Measurements from ENCODE around the gene PDE4DIP.
"Not testable (repeated sequence)": the region's sequence is repeated elsewhere in the genome, so short reads cannot be mapped to it uniquely, and the experiment has no call there.

PDE4DIP gene

DNA sequence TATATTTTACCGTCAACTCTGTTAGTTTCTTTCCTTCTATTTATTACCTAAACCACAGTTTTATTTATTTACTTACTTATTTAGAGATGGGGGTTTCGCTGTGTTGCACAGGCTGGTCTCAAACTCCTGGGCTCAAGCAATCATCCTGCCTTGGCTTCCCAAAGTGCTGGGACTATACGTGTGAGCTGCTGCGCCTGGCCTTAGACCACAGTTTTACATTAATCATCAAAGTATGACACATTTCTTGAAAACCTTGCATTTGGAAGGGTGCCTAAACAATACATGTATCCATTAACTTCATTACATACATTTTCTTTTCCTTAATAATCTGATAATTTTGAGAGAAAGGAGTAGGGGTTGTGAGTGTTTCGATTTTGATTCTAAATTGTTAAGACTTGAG is 124.9 kb downstream of the PDE4DIP start:
- in situ Hi-C loops (cut with MboI; ENCODE audit: low sequenced_read_pairs) = not testable (repeated sequence)

DNA sequence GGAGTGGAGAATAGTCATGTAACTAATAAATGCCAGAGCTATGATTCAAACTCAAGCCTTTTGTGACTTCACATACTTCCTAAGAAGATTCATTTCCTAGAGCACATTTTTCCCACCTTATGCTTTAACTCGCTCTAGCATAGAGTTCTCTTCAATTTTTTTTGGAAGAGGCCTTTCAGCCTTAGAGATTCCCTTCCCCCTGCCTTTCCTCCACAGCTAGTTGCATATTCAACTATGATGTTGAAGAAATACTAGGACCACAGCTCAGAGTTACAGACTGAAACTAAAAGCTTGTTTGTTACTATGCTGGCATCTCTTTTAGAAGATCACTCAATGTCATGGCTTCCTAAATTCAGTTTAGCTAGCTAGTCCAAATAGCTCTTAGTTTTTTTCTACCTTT is 131.2 kb downstream of the PDE4DIP start:
- in situ Hi-C loops (cut with MboI; ENCODE audit: low sequenced_read_pairs) = not testable (repeated sequence)

DNA sequence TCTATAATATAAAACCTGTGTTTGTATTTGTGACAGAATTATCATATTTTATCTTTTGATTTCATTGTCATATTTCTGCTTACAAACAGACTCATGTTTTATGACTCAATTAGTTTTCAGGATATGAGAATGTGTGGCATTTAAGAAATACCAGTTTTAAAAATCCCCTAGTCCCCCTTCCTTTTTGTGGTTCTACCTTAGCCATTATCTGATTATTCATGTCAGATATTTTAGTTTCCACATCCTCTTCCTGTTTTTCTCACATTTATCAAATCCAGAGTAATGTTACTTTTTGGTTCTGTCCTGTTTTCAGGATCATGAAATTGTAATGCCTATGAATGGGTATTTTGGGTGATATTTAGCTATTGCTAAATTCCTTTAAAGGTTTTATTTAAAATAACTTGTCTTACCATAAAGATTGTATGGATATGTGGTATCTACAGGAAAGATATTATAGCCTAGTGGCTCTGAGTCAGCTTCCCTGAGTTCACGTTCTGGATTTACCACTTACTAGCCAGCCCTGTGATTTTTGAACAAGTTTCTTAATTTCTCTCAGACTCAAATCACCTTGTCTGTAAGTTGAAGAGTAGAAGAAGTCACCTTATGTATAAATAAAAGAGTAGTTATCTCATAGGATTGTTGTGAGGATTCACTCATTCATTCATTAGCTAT is 131.8 kb downstream of the PDE4DIP start:
- in situ Hi-C loops (cut with MboI; ENCODE audit: low sequenced_read_pairs) = not testable (repeated sequence)

DNA sequence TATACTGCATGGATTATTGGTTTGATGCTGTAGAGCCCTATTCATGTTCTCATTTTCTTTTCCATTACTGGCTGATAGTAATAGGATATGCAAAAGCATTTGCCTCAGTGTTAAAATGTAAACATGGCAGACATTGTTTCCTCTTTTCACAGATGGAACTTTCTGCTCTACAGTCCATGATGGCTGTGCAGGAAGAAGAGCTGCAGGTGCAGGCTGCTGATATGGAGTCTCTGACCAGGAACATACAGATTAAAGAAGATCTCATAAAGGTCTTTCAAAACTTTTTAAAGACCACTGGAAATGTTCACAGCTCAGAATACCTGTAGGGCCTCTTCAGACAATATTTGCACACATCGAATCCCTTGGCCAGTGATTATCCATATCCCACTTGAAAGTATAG is 133.6 kb downstream of the PDE4DIP start:
- in situ Hi-C loops (cut with MboI; ENCODE audit: low sequenced_read_pairs) = not testable (repeated sequence)

DNA sequence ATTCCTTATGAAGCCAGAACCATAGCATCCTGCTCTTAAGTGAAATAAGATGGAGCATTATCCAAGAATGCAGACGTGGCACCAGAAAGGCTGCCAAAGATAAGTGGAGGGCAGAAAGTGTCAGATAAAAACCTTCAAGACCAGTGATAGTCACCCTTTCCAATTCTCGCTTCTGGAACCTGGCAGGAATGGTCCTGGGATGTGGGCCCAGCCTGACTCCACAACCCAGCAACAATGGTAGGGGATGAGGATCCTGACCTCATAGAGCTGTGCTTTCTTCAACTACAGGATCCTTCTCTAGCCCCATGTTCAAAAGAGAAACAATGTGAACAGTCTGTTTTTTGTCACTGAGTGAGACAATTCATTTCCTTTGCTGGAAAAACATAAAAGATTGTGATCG is 145.2 kb downstream of the PDE4DIP start:
- in situ Hi-C loops (cut with MboI; ENCODE audit: low sequenced_read_pairs) = not testable (repeated sequence)

DNA sequence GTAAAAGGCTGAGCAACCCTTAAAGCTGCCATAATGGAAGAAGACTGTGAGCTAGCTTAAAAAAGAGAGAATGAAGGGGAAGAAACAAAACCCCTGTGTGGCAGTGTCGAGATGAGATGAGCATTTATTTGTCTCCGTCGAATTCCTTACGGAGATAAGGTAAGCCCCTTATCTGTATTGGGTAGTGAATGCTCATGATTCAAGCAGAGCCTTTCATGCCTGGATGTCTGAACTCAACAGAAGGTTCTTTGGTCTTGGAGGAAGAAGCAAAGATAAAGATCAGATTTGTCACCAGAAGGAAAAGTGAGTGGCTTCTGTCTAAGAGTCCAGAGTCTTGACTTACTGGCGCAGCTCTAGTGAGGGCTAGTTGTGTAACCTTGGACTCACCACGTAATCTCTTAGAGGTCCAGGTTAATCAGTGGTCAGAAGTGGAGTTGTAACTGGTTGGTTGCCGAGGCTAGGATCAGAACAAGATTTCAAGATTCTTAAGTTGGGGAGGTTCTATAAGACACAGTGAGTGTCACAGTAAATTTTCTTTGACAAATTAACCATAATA is 146.1 kb downstream of the PDE4DIP start:
- in situ Hi-C loops (cut with MboI; ENCODE audit: low sequenced_read_pairs) = not testable (repeated sequence)

DNA sequence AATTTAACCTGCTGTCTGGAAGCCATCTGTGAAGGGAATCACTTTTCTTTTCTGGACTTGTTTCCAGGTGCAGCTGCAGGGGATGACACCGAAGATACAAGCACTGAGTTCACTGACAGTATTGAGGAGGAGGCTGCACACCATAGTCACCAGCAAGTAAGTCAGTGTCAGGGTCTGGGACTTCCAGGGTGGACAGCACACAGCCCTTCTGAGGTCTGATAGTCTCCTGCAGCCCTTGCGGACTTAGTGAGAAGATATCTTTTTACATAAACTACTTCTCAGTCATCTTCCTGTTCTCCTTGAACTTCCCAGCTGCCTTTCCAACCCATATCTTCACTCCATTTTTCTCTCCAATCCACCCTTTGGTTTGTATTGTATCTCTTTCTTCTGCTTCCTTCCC is 147.6 kb downstream of the PDE4DIP start:
- in situ Hi-C loops (cut with MboI; ENCODE audit: low sequenced_read_pairs) = not testable (repeated sequence)

DNA sequence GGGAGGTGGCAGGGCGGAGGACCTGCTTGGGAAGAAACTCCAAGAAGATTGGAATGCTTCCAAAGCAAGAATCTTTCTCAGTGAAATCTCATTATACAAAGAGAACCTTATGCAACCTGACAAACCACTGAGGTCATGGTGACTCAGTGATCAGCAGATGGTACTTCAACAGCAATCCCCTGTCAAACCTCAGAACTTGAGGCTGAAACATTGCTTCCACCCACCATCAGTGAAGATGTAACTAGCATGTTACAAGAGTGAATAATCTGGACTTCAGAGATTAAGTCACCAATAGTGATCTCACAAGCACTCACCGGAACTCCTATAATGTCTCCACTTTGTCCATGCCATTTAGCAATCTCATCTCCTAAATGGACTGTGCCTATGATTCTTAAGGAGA is 148.1 kb downstream of the PDE4DIP start:
- in situ Hi-C loops (cut with MboI; ENCODE audit: low sequenced_read_pairs) = not testable (repeated sequence)

DNA sequence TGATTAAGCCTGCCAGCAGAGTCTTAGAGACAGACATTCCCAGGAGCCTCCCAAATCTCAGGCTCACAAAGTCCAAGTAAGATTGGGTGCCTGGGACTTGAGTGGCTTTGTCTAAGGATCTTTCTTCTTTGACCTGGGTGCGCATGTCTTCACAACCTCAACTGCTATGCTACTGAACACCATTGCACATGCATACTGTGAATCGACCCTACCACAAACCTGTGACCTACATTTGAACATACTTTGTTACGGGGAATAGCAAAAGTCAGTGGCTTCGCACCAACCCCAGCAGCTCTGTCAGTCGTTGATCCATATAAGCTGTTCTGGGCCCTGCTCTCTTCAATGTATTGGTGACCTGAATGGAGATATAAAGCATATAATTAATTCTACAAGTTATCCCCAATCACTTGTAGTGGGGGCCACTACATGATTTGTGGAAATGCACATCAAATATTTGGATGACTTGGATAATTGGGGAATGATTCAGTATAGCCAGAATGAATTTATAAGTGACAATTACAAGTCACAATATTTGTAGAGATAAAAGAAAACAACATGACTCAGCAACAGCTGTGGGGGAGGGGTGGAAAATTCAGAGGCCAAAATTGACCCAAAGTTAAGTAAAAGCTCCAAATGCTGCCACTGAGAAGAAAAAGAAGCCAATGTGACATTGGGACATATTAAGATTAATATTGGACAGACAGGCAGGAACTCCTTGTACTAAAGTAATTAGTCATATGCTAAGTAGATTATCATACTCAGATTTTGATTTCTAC is 152.4 kb downstream of the PDE4DIP start:
- in situ Hi-C loops (cut with MboI; ENCODE audit: low sequenced_read_pairs) = not testable (repeated sequence)

DNA sequence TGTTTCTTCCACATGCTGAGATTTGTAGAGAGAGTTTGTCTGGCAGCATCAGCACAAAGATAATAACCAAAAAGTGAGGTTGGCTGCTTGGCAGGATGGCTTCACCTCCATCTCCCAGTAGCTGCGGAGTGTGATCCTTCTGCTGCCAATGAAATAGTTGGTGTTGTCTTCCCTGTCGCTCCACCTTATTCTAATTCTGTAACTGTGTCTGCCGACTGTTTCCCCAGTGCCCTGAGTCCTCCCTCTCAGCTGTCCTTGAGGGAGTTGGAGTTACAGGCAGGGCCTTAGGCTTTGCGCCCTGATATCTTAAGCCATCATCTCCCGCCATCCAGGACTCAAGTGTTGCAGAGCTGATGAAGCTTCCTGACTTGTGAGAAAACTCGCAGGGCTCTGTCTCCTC is 153.2 kb downstream of the PDE4DIP start:
- in situ Hi-C loops (cut with MboI; ENCODE audit: low sequenced_read_pairs) = not testable (repeated sequence)

DNA sequence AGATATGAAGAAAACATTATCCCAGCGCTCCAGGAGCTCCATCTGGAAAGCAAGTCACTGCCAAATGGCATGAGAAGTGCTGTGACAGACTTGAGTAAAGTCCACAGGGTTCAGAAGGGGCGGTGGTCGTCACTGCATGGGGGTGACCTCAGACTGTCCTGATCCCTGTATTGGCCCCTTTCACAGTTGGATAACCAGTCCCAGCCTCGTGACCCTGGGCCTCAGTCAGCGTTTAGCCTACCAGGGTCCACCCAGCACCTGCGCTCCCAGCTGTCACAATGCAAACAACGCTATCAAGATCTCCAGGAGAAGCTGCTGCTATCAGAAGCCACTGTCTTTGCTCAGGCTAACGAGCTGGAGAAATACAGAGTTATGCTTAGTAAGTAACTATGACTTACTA is 158.4 kb downstream of the PDE4DIP start:
- in situ Hi-C loops (cut with MboI; ENCODE audit: low sequenced_read_pairs) = not testable (repeated sequence)

DNA sequence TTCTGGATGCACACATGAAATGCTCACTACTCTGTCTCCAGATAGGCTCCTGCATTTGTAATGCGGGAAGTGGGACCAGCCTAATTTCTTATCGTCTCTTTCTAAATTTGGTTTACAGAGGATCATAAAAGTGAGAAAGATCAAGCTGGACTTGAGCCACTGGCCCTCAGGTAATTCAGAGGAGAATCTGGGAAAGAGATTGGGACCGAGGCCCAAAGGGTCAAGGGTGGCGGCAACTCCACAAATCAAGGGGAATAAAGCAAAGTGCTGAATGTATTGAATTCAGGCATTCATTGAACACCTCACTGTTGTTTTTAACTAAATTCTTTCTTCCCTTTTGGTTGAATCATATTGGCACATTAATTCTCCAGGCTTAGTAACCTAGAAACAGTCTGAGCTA is 164.1 kb downstream of the PDE4DIP start:
- in situ Hi-C loops (cut with MboI; ENCODE audit: low sequenced_read_pairs) = not testable (repeated sequence)

DNA sequence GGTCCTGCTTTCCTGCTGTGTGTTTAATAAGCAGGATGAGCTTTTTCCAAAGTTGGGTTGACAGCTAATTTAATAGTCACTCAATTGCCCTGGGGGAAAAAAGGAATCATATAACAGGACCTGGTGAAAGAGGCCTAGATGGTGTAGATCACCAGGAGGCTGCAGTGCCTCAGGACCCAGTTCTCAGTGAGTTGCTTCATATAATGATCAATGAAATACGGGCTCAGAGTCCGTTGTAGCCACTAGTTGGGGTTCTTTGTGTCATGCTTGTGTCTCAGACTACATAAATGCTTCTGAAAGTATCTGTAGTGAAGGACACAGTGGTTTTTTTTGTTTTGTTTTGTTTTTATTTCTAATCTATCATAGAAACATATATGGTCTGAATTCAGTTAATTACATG is 164.5 kb downstream of the PDE4DIP start:
- in situ Hi-C loops (cut with MboI; ENCODE audit: low sequenced_read_pairs) = not testable (repeated sequence)

DNA sequence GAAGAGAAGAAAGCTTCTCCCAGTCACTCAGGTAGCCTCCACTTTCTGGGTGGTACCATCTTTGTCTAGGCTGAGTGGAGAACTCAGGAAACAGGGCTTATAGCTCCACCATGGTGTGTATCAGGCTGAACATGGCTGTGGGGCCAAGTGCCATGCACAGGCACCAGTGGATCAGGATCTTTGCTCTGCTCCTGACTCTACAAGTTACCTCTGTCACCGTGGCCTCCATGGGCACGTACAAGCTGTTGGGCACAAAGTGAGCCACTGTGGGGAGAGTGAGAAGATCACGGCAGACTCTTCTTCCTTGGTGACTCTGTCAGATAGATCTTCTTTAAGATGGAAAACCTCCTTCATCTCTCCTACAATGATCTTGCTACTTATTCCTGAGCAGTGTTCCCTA is 165.5 kb downstream of the PDE4DIP start:
- in situ Hi-C loops (cut with MboI; ENCODE audit: low sequenced_read_pairs) = not testable (repeated sequence)

DNA sequence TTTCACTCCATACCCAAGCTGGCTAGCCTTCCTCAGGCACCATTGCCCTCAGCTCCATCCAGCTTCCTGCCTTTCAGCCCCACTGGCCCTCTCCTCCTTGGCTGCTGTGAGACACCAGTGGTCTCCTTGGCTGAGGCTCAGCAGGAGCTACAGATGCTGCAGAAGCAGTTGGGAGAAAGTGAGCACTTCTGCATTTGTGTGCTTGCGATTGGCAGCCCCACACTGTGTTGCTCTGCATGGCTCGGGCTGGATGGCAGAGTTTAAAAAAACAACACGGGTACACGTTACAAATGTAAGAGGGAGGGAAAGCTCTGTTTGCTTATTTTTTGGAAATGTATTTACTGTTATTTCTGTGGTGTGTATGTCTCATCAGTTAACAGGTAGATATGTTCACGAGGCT is 168.4 kb downstream of the PDE4DIP start:
- in situ Hi-C loops (cut with MboI; ENCODE audit: low sequenced_read_pairs) = not testable (repeated sequence)

DNA sequence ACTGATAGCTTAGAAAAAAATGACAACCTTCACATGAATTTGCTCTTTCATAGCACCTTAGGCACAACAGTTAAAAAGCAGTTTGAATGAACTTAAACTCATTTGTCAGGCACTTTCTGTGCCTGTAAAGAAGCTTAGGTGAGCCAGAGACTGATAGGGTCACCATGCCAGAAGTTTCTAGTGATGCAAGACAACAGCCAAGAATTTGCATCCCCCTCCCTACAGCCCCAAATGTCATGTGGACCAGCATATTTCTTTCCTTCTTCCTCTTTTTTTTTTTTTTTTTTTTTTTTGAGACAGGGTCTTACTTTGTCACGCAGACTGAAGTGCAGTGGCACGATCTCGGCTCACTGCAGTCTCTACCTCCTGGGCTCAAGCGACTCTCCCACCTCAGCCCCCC is 169.3 kb downstream of the PDE4DIP start:
- in situ Hi-C loops (cut with MboI; ENCODE audit: low sequenced_read_pairs) = not testable (repeated sequence)

DNA sequence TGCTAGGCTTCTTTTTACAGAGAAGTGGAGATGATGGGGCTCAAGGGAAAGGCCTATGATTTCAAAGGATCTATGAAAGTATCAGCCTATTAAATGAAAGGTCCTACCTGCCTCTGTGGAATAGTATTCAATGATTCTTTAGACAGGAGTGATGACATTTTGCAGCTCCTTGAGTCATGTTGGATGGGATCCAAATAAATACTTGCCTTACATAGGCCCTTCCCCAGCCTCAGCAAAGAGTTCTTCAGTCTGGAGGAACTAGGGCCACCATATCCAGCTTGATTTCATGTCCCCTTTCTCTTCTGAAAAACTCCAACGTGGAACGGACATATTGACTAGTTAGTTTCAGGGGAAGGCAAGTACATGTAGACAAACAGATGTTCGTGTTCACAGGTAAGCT is 171.3 kb downstream of the PDE4DIP start:
- in situ Hi-C loops (cut with MboI; ENCODE audit: low sequenced_read_pairs) = not testable (repeated sequence)

DNA sequence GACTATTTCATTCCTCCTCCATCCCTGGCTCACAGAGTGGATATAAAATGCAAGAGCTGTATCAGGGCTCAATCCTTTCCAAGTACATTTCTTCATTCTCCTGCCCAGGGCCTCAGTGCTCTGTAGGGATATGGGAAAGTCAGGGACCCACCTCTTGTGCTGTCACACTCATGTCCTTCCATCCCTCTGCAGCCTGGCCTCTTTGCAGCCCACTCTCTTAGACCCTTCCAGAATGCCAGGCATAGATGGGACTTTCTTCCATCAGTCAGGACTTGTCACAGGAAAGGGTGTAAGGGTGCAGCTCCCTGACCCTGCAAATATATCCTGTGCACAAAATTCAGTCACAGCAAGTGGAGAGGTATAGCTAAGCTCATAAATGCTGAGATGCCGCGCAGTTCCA is 172.4 kb downstream of the PDE4DIP start:
- in situ Hi-C loops (cut with MboI; ENCODE audit: low sequenced_read_pairs) = not testable (repeated sequence)

DNA sequence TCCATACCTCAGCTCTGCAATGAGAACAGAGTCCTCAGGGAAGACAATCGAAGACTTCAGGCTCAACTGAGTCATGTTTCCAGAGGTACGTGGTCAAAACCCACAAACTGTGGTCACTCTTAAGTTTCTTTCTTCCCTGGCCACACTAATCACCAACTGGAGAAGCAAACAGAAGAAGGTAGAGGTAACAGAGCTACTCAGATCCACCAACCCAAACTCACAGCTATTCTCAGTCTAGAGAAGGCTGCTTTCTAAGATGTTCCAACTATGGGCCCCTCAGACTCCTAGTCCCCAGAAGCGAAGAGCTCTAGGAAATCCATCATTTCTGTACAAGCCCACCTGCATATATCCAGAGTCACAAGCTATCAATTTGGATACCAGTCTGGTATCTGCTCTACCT is 174.3 kb downstream of the PDE4DIP start:
- in situ Hi-C loops (cut with MboI; ENCODE audit: low sequenced_read_pairs) = not testable (repeated sequence)

DNA sequence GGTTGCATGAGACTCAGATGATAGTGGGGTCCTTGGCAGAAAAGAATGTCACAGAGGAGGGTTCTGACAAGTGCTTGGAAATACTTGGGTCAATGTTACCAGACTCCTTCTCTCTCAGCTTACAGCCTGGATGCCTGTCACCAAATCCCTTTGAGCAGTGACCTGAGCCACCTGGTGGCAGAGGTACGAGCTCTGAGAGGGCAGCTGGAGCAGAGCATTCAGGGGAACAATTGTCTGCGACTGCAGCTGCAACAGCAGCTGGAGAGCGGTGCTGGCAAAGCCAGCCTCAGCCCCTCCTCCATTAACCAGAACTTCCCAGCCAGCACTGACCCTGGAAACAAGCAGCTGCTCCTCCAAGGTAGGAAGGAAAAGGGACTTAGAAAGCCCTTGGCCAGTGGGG is 180.1 kb downstream of the PDE4DIP start:
- in situ Hi-C loops (cut with MboI; ENCODE audit: low sequenced_read_pairs) = not testable (repeated sequence)

DNA sequence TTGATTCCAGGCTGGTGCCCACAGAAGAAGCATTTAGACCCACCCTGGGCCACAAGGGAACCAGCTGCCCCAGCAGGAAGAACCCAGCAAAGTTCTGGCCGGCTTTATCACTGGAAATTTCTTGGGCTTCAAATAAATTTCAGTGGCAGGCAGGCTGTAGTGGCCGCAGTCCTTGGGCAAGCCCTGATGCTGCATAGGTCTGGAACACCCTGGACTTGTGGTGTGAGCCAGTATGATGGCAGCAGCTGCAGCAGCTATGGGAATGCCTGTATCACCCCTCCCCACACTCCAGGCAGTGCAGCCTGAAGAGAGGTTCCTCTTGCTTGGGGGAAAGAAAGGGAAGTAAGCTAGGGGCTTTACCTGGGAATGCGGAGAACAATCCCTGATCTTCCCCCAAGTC is 189.7 kb downstream of the PDE4DIP start:
- in situ Hi-C loops (cut with MboI; ENCODE audit: low sequenced_read_pairs) = not testable (repeated sequence)

DNA sequence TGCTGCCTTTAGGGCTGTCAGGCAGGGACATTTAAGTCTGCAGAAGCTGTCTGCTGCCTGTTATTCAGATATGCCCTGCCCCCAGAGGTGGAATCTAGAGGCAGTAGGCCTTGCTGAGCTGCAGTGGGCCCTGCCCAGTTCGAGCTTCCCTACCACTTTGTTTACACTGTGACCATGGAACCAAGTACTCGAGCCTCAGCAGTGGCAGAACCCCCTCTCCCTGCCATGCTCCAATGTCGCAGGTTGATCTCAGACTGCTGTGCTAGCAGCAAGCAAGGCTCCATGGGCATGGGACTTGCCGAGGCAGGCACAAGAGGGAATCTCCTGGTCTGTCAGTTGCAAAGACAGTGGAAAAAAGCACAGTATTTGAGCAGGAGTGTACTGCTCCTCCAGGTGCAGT is 198.8 kb downstream of the PDE4DIP start:
- in situ Hi-C loops (cut with MboI; ENCODE audit: low sequenced_read_pairs) = not testable (repeated sequence)

Measured in HL-60/S4 (cell line).